ENCODE data around the gene TAGLN. TPM values are rescaled to one million over a fixed set of nuclear protein-coding genes. Genes with fewer than 3 reads are reported as not detected.
A peak's percentile ranks its signal among the peaks of the same experiment; 100 is the strongest.

TAGLN gene
- total RNA-seq, 1 donor = 3,614 TPM

- Histone ChIP-seq H2AFZ (ENCODE audit: low read length) (no peak overlapping the region), H3K36me3 (ENCODE audit: insufficient read depth, low read length) (peaks cover 7% of the 10 kb centered on the region), H3K27me3 (ENCODE audit: insufficient read depth, low read length) (no peaks in the 10 kb centered on the region), H3K4me2 (ENCODE audit: insufficient read depth, low read length) (no peak overlapping the region), H3K79me2 (ENCODE audit: insufficient read depth, low read length) (peaks cover 4% of the 10 kb centered on the region), H3K27ac (ENCODE audit: low read depth, low read length) (no peak overlapping the region), H4K20me1 (ENCODE audit: insufficient read depth, low read length) (peaks cover 4% of the 10 kb centered on the region), H3K4me1 (ENCODE audit: insufficient read depth, low read length) (peaks cover 36% of the 10 kb centered on the region), H3K4me3 (ENCODE audit: insufficient read depth, low read length) (no peak overlapping the region), H3K9me3 (ENCODE audit: low read depth, low read length) (no peaks in the 10 kb centered on the region)
- no peak for TF ChIP-seq CTCF (IDR thresholded peaks at IDR 0.05; ENCODE audit: extremely low read depth, low read depth, low read length)
- no peak for DNase-seq (ENCODE audit: insufficient read length, low spot score, missing footprints)
Observed at GRCh38 chr11:117175104-117175503, 24.1 kb upstream of the TAGLN start.

DNA sequence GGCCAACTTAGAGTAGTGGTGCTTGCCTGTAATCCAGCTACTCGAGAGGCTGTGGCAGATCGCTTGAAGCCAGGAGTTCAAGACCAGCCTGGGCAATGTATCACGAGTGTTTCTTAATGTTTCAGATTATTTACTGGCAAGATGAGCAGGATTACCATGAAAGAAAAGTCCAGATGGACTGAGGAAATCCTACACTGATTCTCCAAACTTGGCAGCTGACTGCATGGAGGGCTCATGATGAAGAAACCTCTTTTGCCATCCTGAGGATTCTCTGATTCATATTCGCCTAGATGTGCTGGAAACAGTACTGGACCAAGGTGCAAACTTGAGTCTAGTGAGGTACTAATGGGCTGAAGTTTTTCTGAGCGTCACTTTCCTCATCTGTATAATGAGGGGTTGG is 23.4 kb upstream of the TAGLN start:
- DNase-seq (ENCODE audit: insufficient read length, low spot score, missing footprints) = no peak
- H4K20me1 ChIP-seq (ENCODE audit: insufficient read depth, low read length) = peaks cover 4% of the 10 kb centered on the region

DNA sequence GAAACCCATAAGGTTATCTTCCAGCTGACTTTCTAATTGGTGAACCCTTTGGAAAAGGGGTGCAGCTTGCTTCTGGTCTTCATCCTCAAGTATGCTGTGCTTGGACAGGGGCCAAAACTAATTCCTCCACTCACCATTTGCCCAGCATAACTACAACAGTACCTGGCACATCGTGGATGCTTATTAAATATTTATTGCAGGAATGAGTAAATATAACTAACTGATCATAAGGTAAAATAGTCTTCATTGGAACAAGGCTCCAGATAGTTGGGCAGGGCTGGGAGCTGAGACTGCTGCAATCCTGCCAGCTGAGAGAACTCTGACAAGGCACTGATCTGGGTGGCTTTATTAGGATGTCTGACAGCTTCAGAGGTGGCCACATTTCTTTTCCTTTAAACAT is 23.0 kb upstream of the TAGLN start:
- no peaks in the 10 kb centered on the region for H3K9me3 ChIP-seq (ENCODE audit: low read depth, low read length)
- H3K36me3 ChIP-seq (ENCODE audit: insufficient read depth, low read length) = no peaks in the 10 kb centered on the region
- H2AFZ ChIP-seq (ENCODE audit: low read length) = no peak overlapping the region
- no peak overlapping the region for H3K4me2 ChIP-seq (ENCODE audit: insufficient read depth, low read length)
- peaks cover under 1% of the 10 kb centered on the region for H4K20me1 ChIP-seq (ENCODE audit: insufficient read depth, low read length)
- DNase-seq (ENCODE audit: insufficient read length, low spot score, missing footprints) = no peak
- no peaks in the 10 kb centered on the region for H3K27me3 ChIP-seq (ENCODE audit: insufficient read depth, low read length)
- peaks cover 40% of the 10 kb centered on the region for H3K4me1 ChIP-seq (ENCODE audit: insufficient read depth, low read length)
- no peak overlapping the region for H3K27ac ChIP-seq (ENCODE audit: low read depth, low read length)
- TF ChIP-seq CTCF (IDR thresholded peaks at IDR 0.05; ENCODE audit: extremely low read depth, low read depth, low read length) = no peak
- no peak overlapping the region for H3K4me3 ChIP-seq (ENCODE audit: insufficient read depth, low read length)
- peaks cover 10% of the 10 kb centered on the region for H3K79me2 ChIP-seq (ENCODE audit: insufficient read depth, low read length)

More for the DNA sequence above, 23.4 kb upstream of the TAGLN start:
- no peak overlapping the region for H3K4me3 ChIP-seq (ENCODE audit: insufficient read depth, low read length)
- no peak overlapping the region for H2AFZ ChIP-seq (ENCODE audit: low read length)
- H3K4me2 ChIP-seq (ENCODE audit: insufficient read depth, low read length) = no peak overlapping the region
- no peak for TF ChIP-seq CTCF (IDR thresholded peaks at IDR 0.05; ENCODE audit: extremely low read depth, low read depth, low read length)
- peaks cover 1% of the 10 kb centered on the region for H3K36me3 ChIP-seq (ENCODE audit: insufficient read depth, low read length)
- peaks cover 39% of the 10 kb centered on the region for H3K4me1 ChIP-seq (ENCODE audit: insufficient read depth, low read length)
- peaks cover 7% of the 10 kb centered on the region for H3K79me2 ChIP-seq (ENCODE audit: insufficient read depth, low read length)
- no peaks in the 10 kb centered on the region for H3K9me3 ChIP-seq (ENCODE audit: low read depth, low read length)
- H3K27me3 ChIP-seq (ENCODE audit: insufficient read depth, low read length) = no peaks in the 10 kb centered on the region
- no peak overlapping the region for H3K27ac ChIP-seq (ENCODE audit: low read depth, low read length)

GRCh38 chr11:117177534-117178209 is 21.5 kb upstream of the TAGLN start:
- H3K79me2 ChIP-seq (ENCODE audit: insufficient read depth, low read length) = peaks cover 10% of the 10 kb centered on the region
- no peak for DNase-seq (ENCODE audit: insufficient read length, low spot score, missing footprints)

More at GRCh38 chr11:117177534-117178209, 21.5 kb upstream of the TAGLN start:
- H3K9me3 ChIP-seq (ENCODE audit: low read depth, low read length) = no peaks in the 10 kb centered on the region
- no peak for TF ChIP-seq CTCF (IDR thresholded peaks at IDR 0.05; ENCODE audit: extremely low read depth, low read depth, low read length)
- no peaks in the 10 kb centered on the region for H4K20me1 ChIP-seq (ENCODE audit: insufficient read depth, low read length)
- peak overlapping the region; percentile 87 for H3K4me2 ChIP-seq (ENCODE audit: insufficient read depth, low read length)
- peak overlapping the region; percentile 89 for H3K4me3 ChIP-seq (ENCODE audit: insufficient read depth, low read length)
- peak overlapping the region; percentile 62 for H2AFZ ChIP-seq (ENCODE audit: low read length)
- H3K27me3 ChIP-seq (ENCODE audit: insufficient read depth, low read length) = no peaks in the 10 kb centered on the region
- peak overlapping the region; percentile 72 for H3K27ac ChIP-seq (ENCODE audit: low read depth, low read length)
- peaks cover 10% of the 10 kb centered on the region for H3K36me3 ChIP-seq (ENCODE audit: insufficient read depth, low read length)
- peaks cover 31% of the 10 kb centered on the region for H3K4me1 ChIP-seq (ENCODE audit: insufficient read depth, low read length)

Measured in osteoblast (primary cell).